Smooth muscle cell of bladder (primary cell): ENCODE results near the gene CSNK2A1. TPM values are rescaled to one million over a fixed set of nuclear protein-coding genes. Genes with fewer than 3 reads are reported as not detected.

Experiments
- total RNA-seq: library from RNA; depleted of rRNA; stranded (reverse); fragments of >200 nt; gene quantifications from 2 replicates; pipeline ENCODE4 v1.2.3, GENCODE V29; 2014

The CSNK2A1 gene
- 98.6 and 102 TPM in 2 replicates for total RNA-seq

DNA sequence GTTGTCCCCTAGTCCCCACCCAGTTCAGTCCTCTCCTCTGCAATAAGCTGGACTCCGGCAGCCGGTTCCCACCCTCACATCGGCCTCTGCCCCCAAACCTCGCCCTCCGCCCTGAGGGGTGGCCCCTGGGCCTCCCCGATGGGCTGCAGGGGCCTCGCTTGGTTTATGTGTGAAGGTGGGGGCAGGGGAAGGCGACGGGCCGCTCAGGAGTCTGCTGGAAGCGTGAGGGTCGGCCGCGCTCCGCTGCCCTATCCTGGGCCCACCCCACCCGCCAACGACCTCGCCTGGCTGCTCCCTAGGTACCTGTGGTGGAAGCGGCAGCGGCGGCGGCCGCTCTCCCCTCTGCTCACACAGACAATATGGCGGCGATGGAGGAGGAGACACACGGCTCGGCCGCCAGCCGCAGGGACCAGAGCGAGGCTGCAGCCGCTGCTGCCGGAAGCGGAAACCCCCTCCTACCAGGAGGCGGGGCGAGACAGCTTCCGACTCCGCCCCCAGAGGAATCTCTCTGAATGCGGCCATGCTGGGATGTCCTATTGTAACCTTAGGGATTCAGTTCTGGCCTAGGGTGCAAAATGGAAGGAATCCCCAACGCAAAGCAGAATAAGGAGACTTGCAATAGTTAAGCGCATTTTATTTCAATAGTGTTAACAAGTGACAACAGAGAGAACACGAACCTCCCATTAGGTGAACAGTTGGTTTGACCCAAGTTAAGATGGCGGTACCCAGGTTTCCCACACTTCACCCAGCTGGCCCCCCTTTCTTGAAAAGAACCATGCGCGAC, at the start of gene CSNK2A1:
Gene CSNK2A1, minus strand, starts transcription at position 422 of the 784 bp plus-strand sequence. CDS start 35,239 bp downstream, outside the sequence.

DNA sequence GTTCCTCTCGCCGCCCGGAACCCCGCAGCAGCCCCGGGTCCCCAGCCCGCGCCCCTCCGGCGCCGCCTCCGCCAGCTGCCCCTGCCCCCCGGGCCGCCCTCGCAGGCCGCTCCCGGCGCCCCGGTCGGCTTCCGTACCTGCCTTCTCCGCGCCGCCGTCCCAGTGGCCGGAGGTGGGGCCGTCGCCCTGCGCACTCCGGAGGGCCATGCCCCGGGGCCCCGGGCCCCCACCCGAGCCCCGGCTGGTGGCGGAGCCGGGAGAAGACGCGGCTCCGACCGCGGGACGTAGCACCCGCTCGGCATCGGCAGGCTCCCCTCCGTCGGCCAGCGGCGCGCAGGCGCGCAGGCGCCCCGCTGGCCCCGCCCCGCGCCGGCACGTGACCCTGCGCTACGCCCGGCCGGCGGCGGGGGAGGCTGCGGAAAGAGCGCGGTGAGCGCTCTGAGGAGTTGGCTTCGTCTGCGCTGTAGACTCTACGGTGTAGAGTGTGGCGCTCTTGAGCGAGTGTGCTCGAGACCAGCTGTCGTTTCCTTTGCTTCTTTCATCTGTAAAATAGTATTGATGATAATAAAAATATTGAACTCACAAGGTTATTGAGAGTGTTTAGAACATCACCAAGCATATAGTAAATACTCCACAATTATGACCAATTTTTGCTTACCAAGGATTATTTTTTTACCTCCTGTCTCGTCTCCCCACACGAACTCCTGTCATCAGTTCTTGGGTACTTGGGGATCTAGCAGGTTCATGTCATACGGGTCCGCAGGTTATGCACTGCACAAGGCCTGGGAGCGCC, 81.2 kb downstream of the CSNK2A1 start, which contains the start of gene TBC1D20:
Gene TBC1D20, minus strand, starts transcription at position 335 of the 793 bp plus-strand sequence. Its CDS starts 128 bp downstream, at position 207.

Other genes with a start within 250 kb of the CSNK2A1 start
- 9.0 and 11.6 TPM in 2 replicates for gene ZCCHC3, start 246.2 kb downstream of the CSNK2A1 start, total RNA-seq
- gene SOX12, start 218.2 kb downstream of the CSNK2A1 start, total RNA-seq = 2.1 and 3.1 TPM in 2 replicates
- gene NRSN2, start 196.7 kb downstream of the CSNK2A1 start, total RNA-seq = 14.5 and 18.2 TPM in 2 replicates
- gene TRIB3, start 163.0 kb downstream of the CSNK2A1 start, total RNA-seq = 35.8 and 82.1 TPM in 2 replicates
- gene RBCK1, start 135.5 kb downstream of the CSNK2A1 start, total RNA-seq = 49.4 and 54.0 TPM in 2 replicates
- 30.3 and 38.5 TPM in 2 replicates for gene TBC1D20, start 81.3 kb downstream of the CSNK2A1 start, total RNA-seq
- 0.09 TPM in 1 of 2 replicates, not detected in the other for gene TCF15, start 66.5 kb upstream of the CSNK2A1 start, total RNA-seq
- 62.6 and 94.9 TPM in 2 replicates for gene SRXN1, start 109.4 kb upstream of the CSNK2A1 start, total RNA-seq
- gene SCRT2, start 132.0 kb upstream of the CSNK2A1 start, total RNA-seq = not detected in 2 replicates
- gene SLC52A3, start 224.7 kb upstream of the CSNK2A1 start, total RNA-seq = not detected in 2 replicates